Immature natural killer cell (primary cell): ENCODE data around the gene PDGFB. TPM values are rescaled to one million over a fixed set of nuclear protein-coding genes. Genes with fewer than 3 reads are reported as not detected.
A peak's percentile ranks its signal among the peaks of the same experiment; 100 is the strongest.

Experiments used
- DNase-seq, 3 donors: peaks; one replicate each; pipeline ENCODE4 v3.0.0; 2022; ENCODE audit warnings: mixed read lengths in 1 of 3
- H3K27ac Mint-ChIP-seq, 6 donors: one replicate each; pipeline ENCODE4 v1.8.0; 2020; ENCODE audit warnings: mixed read lengths in 6 of 6, mild to moderate bottlenecking in 5 of 6, inconsistent platforms in 4 of 6, moderate library complexity in 3 of 6
- H3K27me3 Mint-ChIP-seq, 3 donors: one replicate each; pipeline ENCODE4 v1.8.0; 2020 to 2021; ENCODE audit warnings: low read depth in 3 of 3, mild to moderate bottlenecking in 3 of 3, mixed read lengths in 3 of 3, moderate library complexity in 3 of 3, inconsistent platforms in 1 of 3
- H3K36me3 Mint-ChIP-seq, 3 donors: one replicate each; pipeline ENCODE4 v1.8.0; 2020; ENCODE audit warnings: mixed read lengths in 3 of 3, inconsistent platforms in 2 of 3, mild to moderate bottlenecking in 2 of 3
- H3K4me1 Mint-ChIP-seq, 2 donors: one replicate each; pipeline ENCODE4 v1.8.0; 2020; ENCODE audit warnings: inconsistent platforms in 2 of 2, mild to moderate bottlenecking in 2 of 2, mixed read lengths in 2 of 2, moderate library complexity in 1 of 2
- H3K4me3 Mint-ChIP-seq, 5 donors: one replicate each; pipeline ENCODE4 v1.8.0; 2020; ENCODE audit warnings: mild to moderate bottlenecking in 5 of 5, mixed read lengths in 5 of 5, inconsistent platforms in 3 of 5, moderate library complexity in 3 of 5
- H3K9me3 Mint-ChIP-seq, 6 donors: one replicate each; pipeline ENCODE4 v1.8.0; 2020; ENCODE audit warnings: mild to moderate bottlenecking in 6 of 6, mixed read lengths in 6 of 6, inconsistent platforms in 4 of 6, moderate library complexity in 3 of 6
- polyA plus RNA-seq, 3 donors: library from polyadenylated mRNA; unstranded; fragments of 300-500 nt; fragmentation: Illumina TruSeq; gene quantifications; one replicate each; pipeline ENCODE4 v1.2.3, GENCODE V29; 2021

The PDGFB gene
- polyA plus RNA-seq, 3 donors from 2014 or later = 0.58 to 0.61 TPM; not detected in 1

DNA sequence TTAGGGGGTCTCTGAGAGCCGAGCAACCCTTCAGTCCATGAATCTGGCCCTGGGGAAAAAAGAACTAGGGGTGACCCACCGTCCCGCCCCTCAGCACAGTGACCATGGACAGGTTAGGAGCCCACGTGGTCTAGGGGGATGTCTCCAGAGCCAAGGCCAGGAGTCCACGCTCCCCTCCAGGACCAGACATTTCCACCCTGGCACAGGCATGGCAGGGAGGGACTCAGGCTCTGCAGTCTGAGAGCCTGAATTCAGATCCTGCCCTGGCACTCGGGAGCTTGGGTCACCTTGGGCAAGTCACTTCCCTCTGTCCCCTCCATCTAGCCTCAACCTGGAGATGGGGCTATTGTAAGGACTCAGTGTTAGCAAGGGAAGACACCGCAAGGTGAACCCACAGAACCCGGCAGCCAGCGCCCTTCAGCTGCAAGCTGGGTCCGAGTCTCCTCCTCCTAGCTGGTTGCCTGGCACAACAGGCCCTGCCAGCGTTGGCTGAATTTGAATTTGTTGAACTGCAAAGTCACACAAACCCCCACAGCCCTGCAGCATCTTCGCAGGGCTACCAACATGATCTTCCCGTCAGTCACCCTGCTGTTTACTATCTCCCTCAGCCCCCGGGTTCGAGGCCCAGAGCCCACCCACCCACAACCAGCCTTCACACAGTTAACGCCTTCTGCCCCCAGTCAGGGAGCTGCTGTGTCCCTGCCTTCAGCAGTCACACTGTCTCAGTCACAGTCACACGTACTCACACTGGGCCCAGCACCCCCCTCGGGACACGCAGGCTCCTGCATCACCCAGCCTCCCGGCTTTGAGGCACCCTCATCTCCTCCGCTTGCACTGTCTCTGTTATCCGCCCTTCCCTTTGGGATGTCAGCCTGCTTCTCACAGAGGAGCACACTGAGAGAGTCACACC lies 603 bp upstream of the PDGFB start:
- Mint-ChIP-seq H3K4me3 (peak overlapping the region in 4 of 5 donors; percentile 39 to 79 (median 66)), H3K9me3 (no peaks in the 10 kb centered on the region), H3K27ac (peak overlapping the region in 1 of 6 donors; percentile 49), H3K4me1 (peaks cover 35% of the 10 kb centered on the region in 2 donors), H3K27me3 (peaks cover 23 to 34% (median 32%) of the 10 kb centered on the region in 3 donors), H3K36me3 (no peaks in the 10 kb centered on the region)
- DNase-seq = no peak

DNA sequence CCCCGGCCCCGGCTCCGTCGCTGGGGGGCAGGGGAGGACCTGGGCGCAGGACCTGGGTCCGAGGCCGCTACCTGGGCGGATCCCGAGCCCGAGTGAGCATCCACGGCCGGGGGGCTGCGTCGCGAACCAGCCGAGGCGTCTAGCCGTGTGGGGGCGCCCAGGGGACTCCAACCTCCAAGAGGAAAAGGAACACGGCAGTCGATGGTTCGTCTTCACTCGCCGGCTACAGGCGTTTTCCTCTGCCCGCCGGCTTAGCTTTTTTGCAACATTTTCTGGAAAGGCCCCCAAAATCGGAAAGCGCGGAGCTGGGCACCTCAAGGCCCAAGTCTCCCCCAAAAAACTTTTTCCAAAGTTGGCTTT lies 666 bp downstream of the PDGFB start:
- no peaks in the 10 kb centered on the region for H3K9me3 Mint-ChIP-seq
- peak overlapping the region; percentile 70 to 87 (median 78) for H3K4me3 Mint-ChIP-seq
- DNase-seq = no peak
- peaks cover 37 to 41% of the 10 kb centered on the region in 2 donors for H3K4me1 Mint-ChIP-seq
- peaks cover 21 to 31% (median 28%) of the 10 kb centered on the region in 3 donors for H3K27me3 Mint-ChIP-seq
- no peaks in the 10 kb centered on the region for H3K36me3 Mint-ChIP-seq
- H3K27ac Mint-ChIP-seq = no peak overlapping the region

DNA sequence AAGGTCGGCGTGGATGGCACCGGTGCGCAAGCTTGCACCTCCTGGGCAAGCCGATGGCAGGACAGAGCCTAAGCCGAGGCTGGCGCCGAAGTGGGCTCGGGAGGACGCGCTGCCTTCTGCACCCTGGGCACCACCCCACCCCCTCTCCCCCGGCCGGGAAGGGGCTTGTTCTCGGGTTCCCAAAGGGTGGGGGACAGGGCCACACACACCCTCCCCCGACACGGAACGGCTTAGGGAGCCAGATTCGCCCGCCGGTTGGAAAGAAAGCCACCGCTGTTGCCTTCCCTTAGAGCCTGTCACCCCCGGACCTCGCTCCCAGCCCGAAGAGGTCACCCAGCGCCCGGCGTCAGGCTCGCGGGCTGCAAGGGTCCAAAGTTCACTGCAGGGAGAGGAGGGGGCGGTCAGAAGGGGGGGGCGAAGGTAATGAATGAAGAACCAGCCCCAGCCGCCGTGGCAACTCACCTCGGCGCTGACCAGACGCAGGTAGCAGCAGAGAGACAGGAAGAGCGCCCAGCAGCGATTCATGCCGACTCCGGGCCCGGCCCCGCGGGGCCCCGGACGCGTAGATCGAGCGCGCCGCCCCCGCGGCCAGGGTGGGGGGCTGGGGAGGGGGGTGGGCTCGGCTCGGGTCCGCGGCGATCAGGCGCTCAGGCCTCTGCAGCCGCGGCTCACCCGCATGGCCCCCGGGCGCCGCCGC lies 1.2 kb downstream of the PDGFB start:
- Mint-ChIP-seq H3K36me3 (no peaks in the 10 kb centered on the region), H3K27ac (no peak overlapping the region), H3K4me1 (peaks cover 39 to 41% of the 10 kb centered on the region in 2 donors), H3K9me3 (no peaks in the 10 kb centered on the region), H3K4me3 (peak overlapping the region; percentile 67 to 82 (median 78)), H3K27me3 (peaks cover 21 to 29% (median 28%) of the 10 kb centered on the region in 3 donors)
- no peak for DNase-seq

DNA sequence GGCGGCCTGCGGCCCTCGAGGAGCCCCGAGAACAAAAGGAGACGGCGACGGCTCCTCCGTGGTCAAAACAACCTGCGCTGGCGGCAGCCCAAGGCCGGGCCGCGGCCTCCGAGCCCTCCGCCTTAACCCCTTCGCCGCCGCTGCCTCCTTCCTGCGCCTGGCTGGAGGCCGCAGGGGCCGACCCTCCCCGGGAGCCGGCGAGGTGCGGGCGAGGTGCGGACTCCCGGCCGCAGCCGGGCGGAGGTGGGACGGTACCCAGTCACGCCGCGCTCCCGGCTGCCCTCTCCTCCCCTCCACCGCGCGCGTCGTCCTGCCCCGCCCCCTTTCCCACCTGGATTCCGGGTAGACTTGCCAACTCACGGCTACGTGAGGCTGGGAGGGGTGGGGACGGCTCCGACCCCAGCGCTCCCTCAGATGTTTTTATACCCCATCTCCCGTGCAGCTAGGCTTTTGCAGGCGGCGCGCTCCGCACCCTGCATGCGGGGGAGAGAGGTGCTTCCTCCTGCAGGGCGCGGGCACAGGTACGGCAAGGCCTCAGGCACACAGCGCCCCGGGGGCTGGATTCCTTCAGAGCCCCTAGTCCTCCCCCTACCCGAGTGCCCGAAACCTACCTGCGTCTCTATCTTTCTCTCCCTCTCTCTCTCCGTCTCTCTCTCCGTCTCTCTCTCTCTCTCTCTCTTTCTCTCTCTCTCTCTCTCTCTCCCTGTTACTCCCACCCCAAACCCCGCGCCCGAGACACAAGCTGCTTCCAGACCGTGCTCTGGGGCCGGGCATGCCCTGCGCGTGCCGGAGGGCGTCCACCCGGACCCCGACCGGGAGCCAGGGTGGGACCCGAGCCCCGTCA lies 2.0 kb downstream of the PDGFB start:
- Mint-ChIP-seq H3K9me3 (no peaks in the 10 kb centered on the region), H3K27me3 (peaks cover 18 to 31% (median 25%) of the 10 kb centered on the region in 3 donors), H3K27ac (peak overlapping the region in 2 of 6 donors; percentile 28 to 86), H3K4me3 (peak overlapping the region; percentile 76 to 88 (median 82)), H3K36me3 (no peaks in the 10 kb centered on the region), H3K4me1 (peaks cover 39 to 48% of the 10 kb centered on the region in 2 donors)
- DNase-seq = peak in 1 of 3 donors; percentile 45

DNA sequence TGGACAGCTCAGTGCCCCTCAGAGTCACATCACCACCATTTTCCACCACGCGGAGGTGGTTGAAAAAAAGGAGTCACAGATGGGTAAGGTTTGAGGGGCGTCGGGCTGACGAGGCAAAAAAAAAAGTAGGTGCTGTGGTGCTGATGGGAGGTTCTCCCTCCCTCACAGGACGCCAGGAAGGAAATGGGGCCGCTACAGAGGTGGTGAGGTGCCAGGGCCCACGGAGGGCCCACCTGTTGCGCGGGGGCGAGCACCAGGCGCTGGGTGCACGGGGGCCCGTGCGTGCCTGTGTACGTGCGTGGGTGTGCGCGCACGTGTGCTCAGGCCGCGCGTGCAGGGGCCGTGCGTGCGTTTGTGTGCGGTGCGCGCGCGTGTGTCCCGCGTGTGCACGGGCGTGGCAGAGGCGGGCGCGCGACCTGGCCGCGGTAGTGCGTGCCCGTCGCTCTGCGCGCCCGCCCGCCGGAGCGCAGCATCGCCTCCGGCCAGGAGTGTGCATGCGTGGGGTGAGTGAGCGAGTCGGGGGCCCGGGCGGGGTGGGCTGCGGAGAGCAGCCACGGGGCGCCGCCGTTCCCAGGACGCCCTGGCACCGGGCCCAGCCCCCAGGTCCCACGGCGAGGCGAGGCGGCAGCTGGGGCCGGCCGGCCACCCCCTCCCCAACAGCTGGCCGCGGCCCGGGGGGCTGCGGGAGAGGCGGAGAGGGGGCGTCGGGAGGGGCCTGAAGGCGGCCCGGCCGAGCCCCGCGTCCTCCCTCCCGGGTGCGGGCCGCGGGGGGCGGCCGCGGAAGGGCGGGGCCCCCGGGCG lies 2.8 kb downstream of the PDGFB start:
- no peaks in the 10 kb centered on the region for H3K9me3 Mint-ChIP-seq
- peak overlapping the region; percentile 80 to 94 (median 85) for H3K4me3 Mint-ChIP-seq
- no peaks in the 10 kb centered on the region for H3K36me3 Mint-ChIP-seq
- DNase-seq = peak in 2 of 3 donors; percentile 26 to 48
- peak overlapping the region in 5 of 6 donors; percentile 13 to 90 (median 61) for H3K27ac Mint-ChIP-seq
- H3K27me3 Mint-ChIP-seq = peaks cover 16 to 34% (median 25%) of the 10 kb centered on the region in 3 donors
- H3K4me1 Mint-ChIP-seq = peaks cover 47 to 56% of the 10 kb centered on the region in 2 donors

DNA sequence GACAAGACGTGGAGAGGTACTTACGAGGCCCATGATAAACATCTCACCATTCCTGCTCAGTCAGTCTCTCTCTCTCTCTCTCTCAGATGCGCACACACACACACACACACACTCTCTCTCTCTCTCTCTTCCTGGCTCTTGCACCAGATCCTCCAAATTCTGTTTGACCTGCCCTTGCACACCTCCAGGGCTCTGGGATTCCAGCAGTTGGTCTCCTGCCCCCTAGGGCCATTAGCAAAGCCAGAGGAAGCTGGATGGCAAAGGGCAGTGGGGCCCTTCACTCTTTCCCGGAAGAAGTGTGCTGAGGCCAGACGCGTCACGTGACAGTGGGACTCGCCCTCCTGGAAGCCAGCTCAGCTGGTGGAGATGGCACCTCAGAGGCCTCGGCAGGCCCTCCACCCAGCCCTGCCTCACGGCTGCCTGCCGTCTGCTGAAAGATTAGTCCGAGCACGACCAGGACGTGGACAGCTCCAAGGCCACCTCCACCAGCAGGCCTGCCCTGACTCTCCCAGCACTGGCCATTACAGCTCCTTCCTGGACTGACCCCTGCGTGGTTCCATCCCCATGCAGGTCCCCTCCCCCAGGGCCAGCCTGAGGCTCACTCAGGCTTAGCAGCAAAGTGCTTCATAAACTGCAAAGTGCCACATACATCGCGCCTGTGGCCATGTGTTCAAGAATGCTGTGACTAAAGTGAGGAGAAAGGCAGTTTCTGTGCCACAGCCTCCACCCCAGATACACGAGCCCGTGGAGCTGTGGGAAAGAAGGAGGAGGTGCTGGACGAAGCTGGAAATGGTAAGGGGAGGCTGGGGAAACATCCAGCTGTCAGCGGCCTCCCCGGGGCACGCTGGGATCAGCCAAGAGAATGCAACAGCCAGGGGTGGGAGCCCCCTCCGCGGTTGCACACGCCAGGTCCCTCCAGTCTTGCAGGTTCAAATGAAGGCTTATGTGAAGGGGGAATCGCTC lies 3.7 kb downstream of the PDGFB start:
- no peaks in the 10 kb centered on the region for H3K36me3 Mint-ChIP-seq
- peaks cover 56 to 65% of the 10 kb centered on the region in 2 donors for H3K4me1 Mint-ChIP-seq
- H3K9me3 Mint-ChIP-seq = no peaks in the 10 kb centered on the region
- DNase-seq = peak in 1 of 3 donors; percentile 35
- peak overlapping the region; percentile 80 to 94 (median 85) for H3K4me3 Mint-ChIP-seq
- H3K27me3 Mint-ChIP-seq = peaks cover 20 to 39% (median 28%) of the 10 kb centered on the region in 3 donors
- peak overlapping the region; percentile 51 to 90 (median 62) for H3K27ac Mint-ChIP-seq

DNA sequence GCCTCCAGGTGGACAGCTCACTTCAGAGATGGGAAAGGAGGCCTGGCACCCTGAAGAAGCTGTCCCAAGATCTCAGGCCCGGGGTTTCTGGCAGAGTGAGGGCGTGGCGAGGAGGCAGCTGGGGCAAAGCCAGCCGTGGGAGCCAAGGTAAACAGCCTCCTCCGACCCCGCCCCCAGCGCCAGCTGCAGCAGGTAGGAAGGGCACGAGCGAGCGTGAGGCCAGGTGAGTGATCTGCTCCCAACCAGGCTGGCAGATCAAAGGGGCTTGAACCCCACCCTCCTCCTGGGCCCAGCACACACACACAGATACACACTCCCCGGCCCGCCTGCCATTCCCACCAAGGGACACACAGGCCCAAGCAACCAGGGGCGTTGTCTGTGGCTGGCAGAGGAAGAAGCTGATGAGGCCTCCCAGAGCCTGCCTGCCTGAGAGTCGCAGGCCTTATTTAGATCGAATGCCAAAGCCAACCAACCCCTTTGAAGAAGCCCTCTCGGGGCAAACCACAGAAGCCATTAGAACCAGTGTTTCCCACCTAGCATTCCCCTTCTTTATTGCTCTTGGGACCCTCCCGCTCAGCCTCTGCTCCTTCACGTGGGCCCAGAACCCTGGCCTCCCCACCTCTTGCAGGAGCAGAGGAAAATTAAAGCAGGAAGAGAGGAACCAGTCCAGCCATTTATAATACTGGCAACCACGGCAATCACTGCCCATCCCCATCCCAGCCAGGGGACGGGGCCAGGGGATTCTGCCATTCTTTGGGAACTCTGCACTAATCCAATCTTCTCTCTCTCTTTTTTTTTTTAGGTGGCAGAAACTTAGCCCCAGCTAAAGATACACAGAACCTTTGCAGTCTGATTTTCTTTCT lies 5.0 kb downstream of the PDGFB start:
- H3K9me3 Mint-ChIP-seq = no peaks in the 10 kb centered on the region
- no peaks in the 10 kb centered on the region for H3K36me3 Mint-ChIP-seq
- peaks cover 58 to 66% of the 10 kb centered on the region in 2 donors for H3K4me1 Mint-ChIP-seq
- H3K27me3 Mint-ChIP-seq = peaks cover 20 to 38% (median 32%) of the 10 kb centered on the region in 3 donors
- peak overlapping the region in 2 of 6 donors; percentile 5 to 16 for H3K27ac Mint-ChIP-seq
- peak overlapping the region in 2 of 5 donors; percentile 70 to 94 for H3K4me3 Mint-ChIP-seq
- no peak for DNase-seq

DNA sequence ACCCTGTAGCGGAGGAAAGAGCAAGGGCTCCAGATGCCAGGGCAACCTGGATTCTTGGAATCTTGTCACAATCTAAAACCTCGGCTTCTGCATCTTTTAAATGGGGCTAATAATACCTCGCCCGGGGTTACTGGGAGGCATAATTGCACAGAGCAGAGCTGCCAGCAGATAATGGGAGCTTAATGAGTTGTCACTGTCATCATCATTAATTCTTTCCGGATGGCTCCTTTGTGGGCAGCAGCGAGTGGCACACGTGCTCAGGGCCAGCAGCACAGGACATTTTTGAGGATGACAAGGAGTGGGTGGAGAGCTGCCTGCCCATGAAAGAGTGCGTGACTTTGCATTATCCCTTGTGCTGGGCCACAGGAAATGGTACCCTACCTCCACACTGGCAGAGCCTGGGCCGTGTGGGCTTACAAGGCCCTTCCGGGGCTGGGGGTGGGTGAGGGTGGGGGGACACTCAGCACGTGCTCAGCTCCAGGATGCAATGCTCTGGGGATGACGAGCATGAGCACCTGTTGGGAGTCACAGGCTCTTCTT lies 5.7 kb downstream of the PDGFB start:
- H3K27me3 Mint-ChIP-seq = peaks cover 24 to 40% (median 35%) of the 10 kb centered on the region in 3 donors
- DNase-seq = no peak
- peaks cover 60 to 61% of the 10 kb centered on the region in 2 donors for H3K4me1 Mint-ChIP-seq
- no peak overlapping the region for H3K4me3 Mint-ChIP-seq
- no peak overlapping the region for H3K27ac Mint-ChIP-seq
- no peaks in the 10 kb centered on the region for H3K36me3 Mint-ChIP-seq
- H3K9me3 Mint-ChIP-seq = no peaks in the 10 kb centered on the region

DNA sequence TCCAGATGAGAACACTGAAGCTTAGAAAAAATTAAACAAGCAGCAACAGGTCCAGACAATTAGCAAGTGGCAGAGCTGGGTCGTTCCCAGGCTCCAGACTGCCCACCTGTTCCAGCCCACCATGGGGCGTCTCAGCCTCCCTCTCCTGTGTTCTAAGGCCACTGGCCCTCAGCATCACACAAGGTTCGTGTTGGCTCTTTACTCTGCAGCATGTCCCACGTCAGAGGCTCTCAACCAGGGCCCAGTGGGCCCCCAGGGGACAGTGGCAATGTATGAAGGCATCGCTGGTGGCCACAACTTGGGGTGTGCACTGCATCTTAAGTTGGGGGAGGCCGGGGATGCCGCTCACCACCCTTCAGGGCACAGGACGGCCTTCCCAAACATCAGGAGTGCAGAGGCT lies 6.2 kb downstream of the PDGFB start:
- peaks cover 59% of the 10 kb centered on the region in 2 donors for H3K4me1 Mint-ChIP-seq
- DNase-seq = no peak
- H3K36me3 Mint-ChIP-seq = no peaks in the 10 kb centered on the region
- peak overlapping the region in 1 of 5 donors; percentile 17 for H3K4me3 Mint-ChIP-seq
- H3K27me3 Mint-ChIP-seq = peaks cover 24 to 40% (median 35%) of the 10 kb centered on the region in 3 donors
- H3K9me3 Mint-ChIP-seq = no peaks in the 10 kb centered on the region
- H3K27ac Mint-ChIP-seq = peak overlapping the region in 1 of 6 donors; percentile 14

DNA sequence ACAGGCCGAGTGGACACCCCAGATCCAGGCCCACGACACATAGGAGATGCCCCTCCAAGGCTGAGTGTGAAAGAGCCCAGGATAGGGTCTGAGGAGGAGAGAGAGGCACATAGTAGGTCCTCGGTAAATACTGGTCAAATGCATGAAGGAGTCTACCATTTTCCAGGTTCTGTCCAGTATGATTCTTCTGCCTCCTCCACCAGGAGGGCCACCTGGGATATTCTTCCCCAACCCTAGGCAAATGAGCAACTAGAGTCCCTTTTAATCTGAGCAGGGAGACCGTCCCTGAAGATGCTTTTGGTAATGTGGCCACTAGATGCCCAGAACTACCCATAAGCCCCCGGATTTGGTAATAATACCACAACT lies 6.7 kb downstream of the PDGFB start:
- Mint-ChIP-seq H3K27ac (peak overlapping the region in 1 of 6 donors; percentile 34), H3K27me3 (peaks cover 25 to 38% (median 34%) of the 10 kb centered on the region in 3 donors), H3K4me1 (peaks cover 57 to 59% of the 10 kb centered on the region in 2 donors), H3K36me3 (no peaks in the 10 kb centered on the region), H3K4me3 (peak overlapping the region in 2 of 5 donors; percentile 17 to 29), H3K9me3 (no peaks in the 10 kb centered on the region)
- DNase-seq = no peak
